ENCODE results near the gene CALHM6.

DNA sequence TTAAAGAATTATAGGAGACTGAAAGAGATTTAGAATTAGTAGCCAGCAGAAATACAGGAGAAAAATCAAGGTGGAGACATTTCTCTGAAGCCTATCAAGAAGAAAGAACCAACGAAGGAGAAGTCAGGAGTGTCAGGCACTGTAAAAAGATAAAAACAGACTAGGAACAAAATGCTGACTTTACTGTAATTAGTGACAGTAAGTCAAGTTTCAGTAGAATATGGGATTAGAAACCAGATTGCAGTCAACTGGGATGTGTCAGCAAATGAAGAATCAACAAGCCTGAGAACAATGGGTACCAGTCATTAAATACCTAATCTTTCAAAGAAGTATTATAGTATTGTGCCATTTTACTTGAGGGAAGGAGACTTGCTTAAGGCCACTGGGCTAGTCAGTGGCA is 21.6 kb downstream of the CALHM6 start:
- no peak for TF ChIP-seq POLR2A (IDR thresholded peaks at IDR 0.05)
- no peak for TF ChIP-seq CTCF (IDR thresholded peaks at IDR 0.05)

Measured in heart left ventricle (tissue), 13 donors.